NCI-H2107 (cell line): ENCODE data around the gene COMTD1.
"Not testable (repeated sequence)": the region's sequence is repeated elsewhere in the genome, so short reads cannot be mapped to it uniquely, and the experiment has no call there.

ENCODE experiments used
- DNase-seq: peaks from one replicate; lab custom pipeline; 2025; lab: John Stamatoyannopoulos, UW

Gene COMTD1

GRCh38 chr10:75194625-75195024 is 41.1 kb downstream of the COMTD1 start:
- DNase-seq = not testable (repeated sequence)

- no peak for DNase-seq
Observed at GRCh38 chr10:75191821-75192568, 43.8 kb downstream of the COMTD1 start.

- DNase-seq = no peak
Observed at GRCh38 chr10:75189266-75190096, 46.3 kb downstream of the COMTD1 start.

GRCh38 chr10:75188522-75188921 is 47.2 kb downstream of the COMTD1 start:
- not testable (repeated sequence) for DNase-seq

GRCh38 chr10:75187961-75188426 is 47.8 kb downstream of the COMTD1 start:
- peak; percentile 20 for DNase-seq

GRCh38 chr10:75186310-75186709 is 49.4 kb downstream of the COMTD1 start:
- DNase-seq = no peak
